Measurements from ENCODE around the gene NEK6. TPM values are rescaled to one million over a fixed set of nuclear protein-coding genes. Genes with fewer than 3 reads are reported as not detected.
A peak's percentile ranks its signal among the peaks of the same experiment; 100 is the strongest.
"Not testable (repeated sequence)": the region's sequence is repeated elsewhere in the genome, so short reads cannot be mapped to it uniquely, and the experiment has no call there.

Gene NEK6
- total RNA-seq, 1 donor from 2014 or later = 27.2 TPM

- no peak for DNase-seq
Observed at GRCh38 chr9:124231095-124231737, 26.5 kb upstream of the NEK6 start.

DNA sequence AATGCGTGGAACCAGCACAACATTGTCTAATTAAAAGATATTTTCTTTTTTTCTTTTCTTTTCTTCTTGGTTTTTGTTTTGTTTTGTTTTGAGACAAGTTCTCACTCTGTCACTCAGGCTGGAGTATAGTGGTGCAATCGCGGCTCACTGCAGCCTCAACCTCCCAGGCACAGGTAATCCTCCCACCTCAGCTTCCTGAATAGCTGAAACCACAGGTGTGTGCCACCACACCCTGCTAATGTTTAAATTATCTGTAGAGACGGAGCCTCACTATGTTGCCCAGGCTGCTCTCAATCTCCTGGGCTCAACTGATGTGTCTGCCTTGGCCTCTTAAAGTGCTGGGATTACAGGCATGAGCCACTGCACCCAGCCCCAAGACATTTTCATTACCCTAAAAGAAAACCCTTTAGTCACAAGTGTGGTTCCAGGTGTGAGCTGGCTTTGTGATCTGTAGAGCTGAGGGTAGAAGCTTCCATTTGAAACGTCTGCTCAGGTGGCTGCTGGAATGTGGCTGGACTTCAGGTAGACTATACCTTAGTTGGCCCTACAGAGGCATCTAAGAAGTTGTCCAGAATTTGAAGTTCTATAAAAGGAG lies 19.1 kb upstream of the NEK6 start:
- no peak for DNase-seq

DNA sequence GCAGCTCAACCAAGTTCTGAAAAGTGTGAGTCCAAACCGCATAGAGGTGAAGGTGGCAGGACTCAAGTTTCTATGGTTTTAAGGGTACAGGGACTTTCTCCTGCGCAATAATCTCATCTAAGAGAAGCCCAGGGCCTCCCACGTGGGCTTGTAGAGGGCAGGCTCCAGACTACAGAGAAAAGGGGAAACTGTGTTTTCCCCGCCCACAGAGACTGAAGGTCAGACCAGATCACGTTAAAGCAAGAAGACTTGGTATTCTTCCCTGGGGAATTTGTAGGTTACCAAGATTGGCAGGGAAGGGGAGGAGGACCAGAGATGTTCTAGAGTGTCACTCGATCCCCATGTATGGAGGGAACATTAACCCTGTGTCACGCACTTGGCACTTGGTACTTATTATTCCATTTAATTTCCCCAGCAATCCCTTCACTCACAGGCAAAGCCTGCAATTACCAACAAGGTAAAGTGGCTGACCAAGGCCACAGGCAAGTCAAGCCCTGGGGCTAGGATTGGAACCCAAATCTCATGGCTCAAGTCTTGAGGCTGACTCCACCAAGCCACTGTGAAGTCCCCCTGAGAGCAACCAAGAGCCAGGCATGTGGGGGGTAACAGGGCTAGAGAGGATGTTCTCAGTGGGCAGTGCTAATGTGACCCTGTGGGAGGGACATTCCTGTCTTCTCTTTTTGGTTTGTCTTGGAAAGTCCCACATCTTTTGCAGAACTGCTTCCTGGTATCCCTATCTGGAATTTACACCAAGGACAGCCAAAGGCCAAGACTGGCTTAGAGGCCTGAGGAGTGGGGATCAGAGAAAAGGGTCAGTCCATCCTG lies 18.3 kb upstream of the NEK6 start:
- DNase-seq = no peak

GRCh38 chr9:124242331-124243194 lies 15.2 kb upstream of the NEK6 start:
- peak; percentile 89 for DNase-seq

DNA sequence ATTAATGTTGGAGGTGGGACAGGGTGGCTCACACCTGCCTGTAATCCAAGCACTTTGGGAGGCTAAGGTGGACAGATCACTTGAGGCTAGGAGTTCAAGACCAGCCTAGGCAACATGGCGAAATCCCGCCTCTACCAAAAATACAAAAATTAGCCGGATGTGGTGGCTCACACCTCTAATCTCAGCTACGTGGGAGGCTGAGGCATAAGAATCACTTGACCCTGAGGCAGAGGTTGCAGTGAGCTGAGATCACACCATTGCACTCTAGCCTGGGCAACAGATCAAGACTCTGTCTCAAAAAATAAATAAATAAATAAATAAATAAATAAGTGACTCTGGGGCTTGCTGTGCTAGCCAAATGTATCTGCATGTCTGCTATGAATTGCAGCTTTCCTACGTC lies 10.4 kb upstream of the NEK6 start:
- DNase-seq = not testable (repeated sequence)

- DNase-seq = no peak
Observed at GRCh38 chr9:124248066-124248465, 9.7 kb upstream of the NEK6 start.

DNA sequence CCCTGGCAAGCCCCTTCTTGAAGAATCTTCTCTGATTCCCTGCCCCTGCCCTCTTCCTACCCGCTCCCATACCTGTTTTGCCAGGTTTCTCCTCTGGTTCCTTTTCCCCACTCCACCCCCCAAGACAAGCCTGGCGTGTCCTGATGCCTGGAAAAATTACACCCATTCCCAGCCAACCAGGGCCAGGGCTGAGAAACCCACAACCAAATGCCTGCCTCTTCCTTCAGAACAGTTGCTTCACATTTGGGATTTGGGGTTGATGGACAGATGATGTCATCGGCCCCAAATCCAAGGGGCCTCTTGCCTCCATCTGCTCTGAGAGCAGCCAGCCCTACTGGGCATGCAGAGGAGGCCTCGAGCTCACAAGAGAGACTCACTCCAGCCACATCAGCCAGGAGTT lies 8.8 kb upstream of the NEK6 start:
- DNase-seq = no peak

- no peak for DNase-seq
Observed at GRCh38 chr9:124251204-124251603, 6.5 kb upstream of the NEK6 start.

DNA sequence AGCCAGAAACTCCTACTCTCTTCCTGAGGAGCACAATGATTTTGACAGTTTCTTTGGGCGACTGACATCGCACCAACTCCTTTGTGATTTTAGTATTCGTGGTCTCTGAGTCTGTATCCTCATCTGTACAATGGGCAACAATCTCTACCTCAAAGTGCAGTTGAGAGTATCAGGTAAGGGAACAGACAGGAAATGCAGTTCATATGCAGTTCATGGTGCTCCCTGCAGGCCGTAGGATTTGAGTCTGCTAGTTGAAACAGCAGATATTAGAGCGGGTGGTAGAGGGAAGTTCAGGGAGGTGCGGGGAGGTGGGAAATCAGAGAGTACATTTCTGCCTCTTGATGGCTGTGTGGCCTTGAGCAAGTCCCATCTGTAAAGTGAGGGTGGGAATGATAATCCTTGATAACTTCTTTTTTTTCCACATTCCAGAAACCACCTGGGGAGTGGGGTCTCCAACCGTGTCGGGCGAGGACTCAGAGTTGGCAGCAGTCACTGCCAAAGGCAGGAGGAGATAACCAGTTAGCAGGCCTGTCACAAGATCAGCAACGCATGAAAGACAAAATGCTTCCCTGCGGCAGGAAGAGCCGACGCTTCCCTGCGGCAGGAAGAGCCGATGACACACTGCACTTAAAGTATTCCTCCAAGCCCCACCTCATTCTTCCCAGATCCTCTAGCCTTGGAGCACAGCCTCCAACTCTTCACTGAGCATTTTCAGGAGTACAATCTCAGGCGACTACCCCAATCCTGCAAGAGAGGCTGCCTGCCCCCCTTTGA lies 6.0 kb upstream of the NEK6 start:
- DNase-seq = peak; percentile 35

DNA sequence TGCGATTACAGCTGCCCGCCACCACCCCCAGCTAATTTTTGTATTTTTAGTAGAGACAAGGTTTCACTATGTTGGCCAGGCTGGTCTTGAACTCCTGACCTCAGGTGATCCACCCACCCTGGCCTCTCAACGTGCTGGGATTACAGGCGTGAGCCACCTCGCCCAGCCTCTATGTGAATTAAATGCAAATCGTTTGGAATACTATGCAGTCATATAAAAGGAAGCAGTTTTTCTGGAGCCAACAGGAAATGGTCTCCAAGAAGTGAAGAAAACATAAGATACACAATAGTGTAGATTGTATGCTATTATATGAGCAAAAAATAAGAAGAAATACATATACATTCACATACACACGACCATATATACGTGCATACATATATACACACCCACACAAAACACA lies 4.9 kb upstream of the NEK6 start:
- not testable (repeated sequence) for DNase-seq

DNA sequence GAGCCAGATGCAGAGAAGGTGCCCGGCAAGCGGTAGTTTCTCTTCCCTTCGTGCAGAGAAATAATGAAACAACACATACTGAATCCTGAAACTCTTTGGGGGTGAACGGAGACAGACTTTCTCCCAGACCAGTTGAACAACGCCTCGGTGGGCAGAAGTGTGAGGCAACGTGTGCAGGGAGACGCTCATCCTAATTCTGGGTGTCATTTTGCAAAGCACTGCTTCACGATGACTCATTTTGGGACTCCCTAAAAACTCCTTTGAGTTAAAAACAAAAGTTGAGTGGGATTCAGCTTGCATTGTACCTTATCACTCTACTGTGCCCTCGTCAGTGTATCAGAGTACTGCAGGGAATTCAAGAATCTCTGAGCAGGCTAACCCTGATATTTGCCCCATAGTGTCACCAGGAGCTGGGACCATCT lies 3.5 kb upstream of the NEK6 start:
- no peak for DNase-seq

GRCh38 chr9:124255222-124255621 lies 2.5 kb upstream of the NEK6 start:
- no peak for DNase-seq

DNA sequence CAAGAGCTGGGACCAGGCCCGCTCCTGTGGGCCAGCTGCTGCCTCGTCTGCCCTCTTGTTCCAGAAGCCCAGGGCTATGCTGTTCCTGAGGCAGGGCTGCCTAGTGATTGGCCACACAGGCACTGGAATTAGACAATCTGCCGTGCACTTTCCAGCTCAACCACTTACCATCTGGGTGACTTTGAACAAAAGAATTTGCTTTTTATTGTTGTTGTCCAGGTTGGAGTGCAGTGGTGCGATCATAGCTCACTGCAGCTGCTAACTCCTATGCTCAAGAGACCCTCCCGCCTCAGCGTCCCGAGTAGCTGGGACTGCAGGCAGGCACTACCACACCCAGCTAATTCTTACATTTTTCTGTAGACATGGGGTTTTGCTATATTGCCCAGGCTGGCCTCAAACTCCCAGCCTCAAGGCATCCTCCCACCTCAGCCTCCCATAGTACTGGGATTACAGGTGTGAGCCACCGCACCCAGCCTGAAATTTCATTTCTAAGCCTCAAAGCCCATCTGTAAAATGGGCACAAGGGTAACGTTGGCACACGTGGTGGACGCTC lies 1.2 kb upstream of the NEK6 start:
- DNase-seq = no peak

DNA sequence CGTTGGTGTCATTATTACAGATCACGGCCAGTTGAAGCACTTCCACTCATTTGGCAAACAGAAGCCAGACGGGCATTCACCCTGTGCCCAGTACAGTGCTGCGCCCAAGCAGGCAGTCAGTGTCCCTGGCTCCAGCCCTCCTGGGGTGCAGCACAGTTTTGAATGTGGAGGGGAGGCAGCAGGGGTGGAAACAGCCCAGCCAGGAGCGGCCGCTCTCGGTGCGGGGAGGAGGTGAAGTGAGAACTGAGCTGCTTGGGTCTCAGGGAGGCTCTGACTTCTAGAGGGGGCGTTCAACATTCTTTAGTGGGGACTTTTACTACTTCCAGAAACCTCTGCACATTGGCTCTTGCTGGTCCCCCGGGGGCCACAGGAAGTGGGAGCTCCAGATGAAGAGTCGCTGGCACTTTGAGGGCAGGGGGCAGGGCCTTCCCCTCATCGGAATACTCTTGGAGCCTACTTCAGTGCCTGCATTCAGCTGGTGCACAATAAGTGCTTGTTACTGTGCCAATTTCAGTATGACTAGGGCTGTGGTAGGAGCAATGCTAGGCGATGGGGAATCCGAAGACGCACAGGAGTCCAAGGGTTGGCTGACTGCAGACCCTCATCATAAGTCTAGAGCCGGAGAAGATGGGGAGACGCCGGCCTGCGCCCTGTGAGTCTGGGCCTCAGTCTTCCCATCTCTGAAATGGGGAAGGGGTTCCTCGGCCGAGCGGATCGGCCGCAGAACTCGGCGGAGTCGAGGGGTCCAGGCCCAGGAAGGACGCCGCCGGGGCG lies 492 bp upstream of the NEK6 start:
- peak; percentile 35 for DNase-seq

DNA sequence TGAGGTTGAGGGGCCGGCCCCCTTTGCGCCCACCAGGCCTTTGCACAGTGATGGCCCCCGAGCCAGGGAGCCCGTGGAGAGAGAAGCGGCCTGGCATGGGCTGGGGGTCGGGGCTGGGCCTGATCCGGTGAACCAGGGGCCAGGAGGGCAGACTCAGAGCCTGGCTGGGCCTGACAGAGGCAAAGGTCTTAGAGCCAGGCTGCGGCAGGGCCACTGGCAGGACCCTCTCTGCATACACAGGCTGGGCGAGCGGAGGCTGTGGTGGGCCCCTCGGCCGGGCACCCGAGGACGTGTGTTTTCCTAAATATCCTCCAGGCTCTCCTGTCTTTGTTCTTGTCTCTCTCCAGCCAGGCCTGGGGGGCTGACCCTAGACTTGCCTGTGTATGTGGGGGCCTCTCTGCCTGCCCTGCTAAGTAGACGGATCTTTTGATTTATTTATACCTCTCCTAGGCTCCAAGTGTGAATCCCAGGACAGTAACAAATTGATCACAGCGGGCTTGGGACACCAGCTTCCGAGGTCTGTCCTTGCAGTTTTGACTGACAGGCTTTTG lies 933 bp downstream of the NEK6 start:
- no peak for DNase-seq

- peak; percentile 30 for DNase-seq
Observed at GRCh38 chr9:124259158-124259808, 1.5 kb downstream of the NEK6 start.

- DNase-seq = no peak
Observed at GRCh38 chr9:124260769-124261603, 3.2 kb downstream of the NEK6 start.

GRCh38 chr9:124261736-124262648 lies 4.2 kb downstream of the NEK6 start:
- DNase-seq = peak; percentile 6

Measured in skin of body (tissue), 2 donors.